Measurements from ENCODE around the gene AOAH.
"Not testable (repeated sequence)": the region's sequence is repeated elsewhere in the genome, so short reads cannot be mapped to it uniquely, and the experiment has no call there.

GRCh38 chr7:36703860-36704259 is 20.4 kb downstream of the AOAH start:
- not testable (repeated sequence) for TF ChIP-seq POLR2AphosphoS5, CTCF, POLR2A (IDR thresholded peaks at IDR 0.05)

Data from sigmoid colon (tissue), 4 donors.